ENCODE results near the gene CILP2. TPM values are rescaled to one million over a fixed set of nuclear protein-coding genes. Genes with fewer than 3 reads are reported as not detected.

Gene CILP2
- total and polyA plus RNA-seq, 2 of the 8 experiments (the other 6 are each of a cell fraction or from before 2014, with no cell fraction given) = 4.4 to 5.8 TPM

DNA sequence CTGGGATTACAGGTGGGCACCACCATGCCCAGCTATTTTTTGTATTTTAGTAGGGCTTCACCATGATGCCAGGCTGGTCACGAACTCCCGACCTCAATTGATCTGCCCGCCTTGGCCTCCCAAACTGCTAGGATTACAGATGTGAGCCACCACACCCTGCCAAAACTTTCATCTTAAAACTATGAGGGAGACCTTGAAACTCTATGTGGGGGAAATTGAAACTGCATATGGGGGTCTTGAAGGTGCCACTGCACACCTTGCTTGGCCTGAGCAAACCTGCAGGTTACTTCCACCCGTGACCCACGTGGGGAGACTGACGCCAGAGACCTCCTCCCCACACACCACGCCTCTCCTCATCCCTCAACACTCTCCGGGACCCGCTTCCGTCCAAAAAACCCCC, 15.6 kb downstream of the CILP2 start (continued):
- TF ChIP-seq CHD7 (IDR thresholded peaks at IDR 0.05; ENCODE audit: insufficient replicate concordance, low read length) (no peak), BACH1 (IDR thresholded peaks at IDR 0.05; ENCODE audit: low read length) (no peak), CEBPB (IDR thresholded peaks at IDR 0.05; ENCODE audit: low read depth, low read length) (no peak), KDM4A (IDR thresholded peaks at IDR 0.05; ENCODE audit: low read depth, low read length, severe bottlenecking) (no peak), RXRA (IDR thresholded peaks at IDR 0.05; ENCODE audit: insufficient read depth, low read depth, low read length) (no peak), POLR2A (IDR thresholded peaks at IDR 0.05; ENCODE audit: control extremely low read depth in 1 of 2, low read depth in 2 of 2, low read length in 2 of 2) (no peak), CTCF (IDR thresholded peaks at IDR 0.05; ENCODE audit: control extremely low read depth in 1 of 3, insufficient read depth in 1 of 3, low read depth in 1 of 3, low read length in 3 of 3) (no peak), TAF7 (optimal IDR thresholded peaks at IDR 0.05; ENCODE audit: borderline replicate concordance, low read depth, low read length) (no peak)

Data from H1 (cell line).